CD4-positive, alpha-beta T cell (primary cell): Measurements from ENCODE around the gene MAP3K4. TPM values are rescaled to one million over a fixed set of nuclear protein-coding genes. Genes with fewer than 3 reads are reported as not detected.

Experiments used
- ATAC-seq: fragments of 200-7000 bp; cut with Tn5 transposase; one replicate; pipeline ENCODE4 v1.10.0; 2022; ENCODE audit warnings: mild to moderate bottlenecking; ENCODE audit not compliant: poor library complexity
- CTCF ChIA-PET: fragments of 350-600 bp; sonication (Branson Sonifier 250); formaldehyde crosslinking; loops from one replicate; lab custom pipeline; 2021; ENCODE audit warnings: antibody characterized with exemption, inconsistent platforms; lab: Charles Lee
- POLR2A ChIA-PET: fragments of 350-600 bp; sonication (Branson Sonifier 250); formaldehyde crosslinking; loops from one replicate; lab custom pipeline; 2021; ENCODE audit warnings: antibody characterized with exemption, inconsistent platforms; lab: Charles Lee
- DNase-seq, 14 experiments: peaks; one replicate each; pipeline ENCODE4 v3.0.0-alpha.2; 2013 to 2020; ENCODE audit warnings: mixed read lengths in 2 of 14
- H3K27ac ChIP-seq, 2 donors: one replicate each; pipeline versions ENCODE4 v1.5.1 to v1.7.0; 2013; ENCODE audit warnings: low read length in 2 of 2, low read depth in 1 of 2, mild to moderate bottlenecking in 1 of 2
- H3K27me3 ChIP-seq, 2 experiments: 1 replicate in 1 of 2; 2 replicates in 1 of 2; pipeline versions ENCODE4 v1.6.1 to v1.7.0; 2013; ENCODE audit warnings: low read length in 2 of 2, control low read depth in 1 of 2, mild to moderate bottlenecking in 1 of 2, moderate library complexity in 1 of 2; ENCODE audit not compliant: insufficient read depth in 2 of 2, control insufficient read depth in 1 of 2
- H3K36me3 ChIP-seq: one replicate; pipeline ENCODE4 v1.6.1; 2013; ENCODE audit warnings: low read length, control low read depth; ENCODE audit not compliant: insufficient read depth
- H3K4me1 ChIP-seq: one replicate; pipeline ENCODE4 v1.6.1; 2013; ENCODE audit warnings: low read length, control low read depth; ENCODE audit not compliant: insufficient read depth
- H3K4me3 ChIP-seq: one replicate; pipeline ENCODE4 v1.5.1; 2013; ENCODE audit warnings: mild to moderate bottlenecking, low read length, moderate library complexity
- H3K9me3 ChIP-seq, 2 experiments: 1 replicate in 1 of 2; 2 replicates in 1 of 2; pipeline versions ENCODE4 v1.6.1 to v1.7.0; 2013; ENCODE audit warnings: low read length in 2 of 2, mild to moderate bottlenecking in 2 of 2, control low read depth in 1 of 2, moderate library complexity in 1 of 2; ENCODE audit not compliant: control insufficient read depth in 1 of 2, insufficient read depth in 1 of 2
- H3K27ac Mint-ChIP-seq: one replicate; pipeline ENCODE4 v1.8.0; 2020; ENCODE audit warnings: mixed read lengths
- H3K27me3 Mint-ChIP-seq: one replicate; pipeline ENCODE4 v1.8.0; 2021; ENCODE audit warnings: mixed read lengths
- H3K36me3 Mint-ChIP-seq: one replicate; pipeline ENCODE4 v1.8.0; 2021; ENCODE audit warnings: low read depth, mixed read lengths
- H3K4me1 Mint-ChIP-seq: one replicate; pipeline ENCODE4 v1.8.0; 2021; ENCODE audit warnings: low read depth, mixed read lengths
- H3K4me3 Mint-ChIP-seq: one replicate; pipeline ENCODE4 v1.8.0; 2020; ENCODE audit warnings: mild to moderate bottlenecking, mixed read lengths
- H3K9me3 Mint-ChIP-seq: one replicate; pipeline ENCODE4 v1.8.0; 2020; ENCODE audit warnings: mixed read lengths
- CTCF ChIP-seq: fragments of 200-600 bp; IDR thresholded peaks from one replicate; pipeline ENCODE4 v1.8.0; 2022; ENCODE audit warnings: antibody characterized with exemption, mild to moderate bottlenecking
- intact Hi-C, 2 experiments: fragments of 100-400 bp; cut with DNase I in 1 of 2; cut with micrococcal nuclease in 1 of 2; formaldehyde crosslinking; loops; one replicate each; pipeline versions ENCODE4 v1.15.1 to v1.9.0; 2023 to 2025; cut with DNase I, micrococcal nuclease
- total RNA-seq, 174 experiments: library from RNA in 2 of 174; stranded (reverse) in 2 of 174; gene quantifications; one replicate each; pipeline ENCODE4 v1.2.3 and lab custom pipeline; 2021 to 2026

Gene MAP3K4
- total RNA-seq, 2 experiments from 2014 or later = 75.5 to 80.3 TPM

- no peak overlapping the region for H3K27ac Mint-ChIP-seq
- H3K27ac ChIP-seq = no peak overlapping the region
- H3K4me1 ChIP-seq = peaks cover 5% of the 10 kb centered on the region
- ATAC-seq = no peak
- H3K9me3 Mint-ChIP-seq = no peaks in the 10 kb centered on the region
- peaks cover 3% of the 10 kb centered on the region for H3K36me3 ChIP-seq
- no peaks in the 10 kb centered on the region for H3K27me3 Mint-ChIP-seq
- no peak overlapping the region for H3K4me3 Mint-ChIP-seq
- H3K9me3 ChIP-seq = peaks cover 0 to 3% of the 10 kb centered on the region in 2 experiments
- intact Hi-C loops = loop anchor here in 1 of 2 experiments (5.0 kb wide), 1 partner anchor 538 kb away; no protein-coding TSS in a partner anchor
- POLR2A ChIA-PET = no interaction called here
- H3K4me1 Mint-ChIP-seq = peaks cover 30% of the 10 kb centered on the region
- no peak overlapping the region for H3K4me3 ChIP-seq
- no peak for TF ChIP-seq CTCF
- no peaks in the 10 kb centered on the region for H3K27me3 ChIP-seq
- peaks cover 38% of the 10 kb centered on the region for H3K36me3 Mint-ChIP-seq
- CTCF ChIA-PET = no interaction called here
- DNase-seq = no peak
Measured at GRCh38 chr6:161064915-161065314, 73.3 kb downstream of the MAP3K4 start.

- Histone ChIP-seq H3K36me3 (peaks cover 5% of the 10 kb centered on the region), H3K27ac (no peak overlapping the region), H3K27me3 (no peaks in the 10 kb centered on the region), H3K4me1 (peaks cover 5% of the 10 kb centered on the region), H3K4me3 (no peak overlapping the region), H3K9me3 (no peaks in the 10 kb centered on the region)
- DNase-seq (no peak), ATAC-seq (no peak)
- Mint-ChIP-seq H3K4me3 (no peak overlapping the region), H3K36me3 (peaks cover 43% of the 10 kb centered on the region), H3K9me3 (no peaks in the 10 kb centered on the region), H3K27me3 (no peaks in the 10 kb centered on the region), H3K4me1 (peaks cover 30% of the 10 kb centered on the region), H3K27ac (no peak overlapping the region)
- ChIA-PET POLR2A (interaction anchor here (1.4 to 1.6 kb wide), 2 partner anchors 10 to 74 kb away, joined by 3 to 5 read pairs; no protein-coding TSS in a partner anchor), CTCF (no interaction called here)
- TF ChIP-seq CTCF = no peak
- intact Hi-C loops = loop anchor here in 1 of 2 experiments (5.0 kb wide), 1 partner anchor 539 kb away; no protein-coding TSS in a partner anchor
Measured at GRCh38 chr6:161066511-161066910, 74.9 kb downstream of the MAP3K4 start.

- Mint-ChIP-seq H3K4me1 (peaks cover 24% of the 10 kb centered on the region), H3K27me3 (no peaks in the 10 kb centered on the region), H3K4me3 (no peak overlapping the region), H3K9me3 (no peaks in the 10 kb centered on the region), H3K36me3 (peaks cover 37% of the 10 kb centered on the region), H3K27ac (no peak overlapping the region)
- Histone ChIP-seq H3K4me3 (no peak overlapping the region), H3K27me3 (no peaks in the 10 kb centered on the region), H3K36me3 (peaks cover 5% of the 10 kb centered on the region), H3K9me3 (no peaks in the 10 kb centered on the region), H3K27ac (no peak overlapping the region), H3K4me1 (peaks cover 5% of the 10 kb centered on the region)
- TF ChIP-seq CTCF = no peak
- intact Hi-C loops = loop anchor here in 1 of 2 experiments (5.0 kb wide), 1 partner anchor 540 kb away; no protein-coding TSS in a partner anchor
- DNase-seq (no peak), ATAC-seq (no peak)
- CTCF ChIA-PET = no interaction called here
- POLR2A ChIA-PET = interaction anchor here (1.4 to 1.6 kb wide), 2 partner anchors 8 to 75 kb away, joined by 3 to 5 read pairs; no protein-coding TSS in a partner anchor
Measured at GRCh38 chr6:161067749-161068148, 76.2 kb downstream of the MAP3K4 start.
